HG03460 (cell line): ENCODE measurements around the gene MELTF.
A peak's percentile ranks its signal among the peaks of the same experiment; 100 is the strongest.

Experiments used
- ATAC-seq: cut with Tn5 transposase; IDR thresholded peaks from one replicate; pipeline ENCODE4 v1.9.1; 2021; ENCODE audit not compliant: unreplicated experiment

Gene MELTF

DNA sequence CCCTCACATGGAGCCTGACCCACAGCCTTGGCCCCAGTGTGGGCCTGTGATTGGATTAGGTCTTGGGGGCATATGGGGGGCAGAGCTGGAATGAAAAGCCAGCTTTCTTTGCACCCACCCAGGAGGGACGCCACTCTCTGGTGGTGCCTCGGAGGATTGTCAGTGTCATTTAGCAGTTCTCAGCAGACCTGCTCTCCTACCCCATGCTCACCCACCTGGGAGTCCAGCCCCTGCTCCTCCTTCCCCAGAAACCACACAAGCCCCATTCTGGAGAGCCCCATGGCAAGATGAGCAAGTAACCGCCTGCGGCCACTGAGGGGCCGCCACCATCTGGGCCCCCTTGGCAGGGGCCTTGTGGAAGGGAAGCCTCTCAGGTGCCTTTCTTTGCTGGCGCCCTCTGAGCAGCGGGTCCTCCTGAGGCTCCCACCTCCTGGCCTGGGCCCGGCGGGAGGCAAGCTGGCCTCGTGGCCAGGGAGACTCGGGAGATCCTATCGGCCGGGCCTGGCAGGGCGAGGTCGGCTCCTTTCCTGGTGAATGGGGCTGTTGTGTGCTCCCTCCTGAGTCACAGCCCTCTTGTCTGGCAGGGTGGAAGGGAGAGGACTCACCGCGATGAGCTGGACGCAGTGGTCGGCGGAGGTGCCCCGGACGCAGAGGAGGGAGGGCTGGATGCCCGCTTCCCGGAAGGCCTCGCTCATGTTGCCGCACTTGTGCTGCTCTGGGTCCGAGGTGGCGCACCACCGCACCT is 2.3 kb downstream of the MELTF start:
- no peak for ATAC-seq

DNA sequence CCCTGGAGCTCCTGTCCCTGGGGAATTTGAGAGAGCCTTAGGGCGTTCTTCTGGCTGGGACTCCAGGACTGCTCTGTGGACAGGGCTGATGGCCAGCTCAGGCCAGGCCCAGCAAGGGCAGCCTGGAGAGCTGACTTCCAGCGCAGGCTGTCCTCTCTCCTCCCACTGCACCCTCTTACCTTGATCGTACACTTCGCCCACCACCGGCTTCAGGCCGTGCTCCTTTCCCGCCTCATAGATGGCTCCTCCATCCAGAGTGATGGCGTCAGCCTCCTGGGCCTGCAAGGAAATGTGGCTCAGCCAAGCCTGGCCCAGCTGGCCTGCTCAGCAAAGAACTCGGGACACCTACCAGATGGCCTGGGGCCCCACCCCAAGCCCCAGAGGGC is 3.1 kb downstream of the MELTF start:
- no peak for ATAC-seq

- no peak for ATAC-seq
Measured at GRCh38 chr3:197025736-197026480, 3.7 kb downstream of the MELTF start.

GRCh38 chr3:197024881-197025735 is 4.5 kb downstream of the MELTF start:
- ATAC-seq, result no peak

DNA sequence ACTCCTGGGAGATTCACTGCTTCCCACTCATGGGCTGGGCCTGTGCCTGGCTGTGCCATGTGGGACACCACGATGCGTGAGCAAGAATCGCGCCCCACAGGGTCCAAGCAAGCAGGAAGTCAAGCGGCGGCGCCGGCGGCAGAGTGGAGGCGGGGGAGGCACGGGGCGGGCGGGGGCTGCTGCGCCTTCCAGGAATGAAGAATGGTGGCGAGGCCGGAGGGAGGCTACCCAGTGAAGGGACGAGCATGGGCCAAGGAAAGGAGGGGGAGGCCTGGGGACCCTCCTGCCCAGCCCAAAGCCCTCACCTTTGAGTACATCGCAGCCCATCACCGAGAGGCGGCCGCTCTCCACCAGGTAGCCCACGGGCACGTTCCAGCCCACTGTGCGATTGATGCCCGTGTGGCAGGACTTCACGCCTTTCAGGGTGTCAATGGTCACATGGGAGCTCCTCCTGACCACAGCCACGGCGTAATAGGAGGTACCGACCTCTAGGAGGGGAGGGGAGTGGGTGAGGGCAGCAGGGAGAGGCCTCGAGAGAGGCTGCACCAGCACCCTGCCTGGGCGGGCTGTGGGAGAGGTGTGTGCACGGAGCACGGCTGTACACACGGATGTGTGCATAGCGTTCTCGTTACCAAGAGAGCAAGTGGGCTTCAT is 5.5 kb downstream of the MELTF start:
- peak; percentile 3 for ATAC-seq

DNA sequence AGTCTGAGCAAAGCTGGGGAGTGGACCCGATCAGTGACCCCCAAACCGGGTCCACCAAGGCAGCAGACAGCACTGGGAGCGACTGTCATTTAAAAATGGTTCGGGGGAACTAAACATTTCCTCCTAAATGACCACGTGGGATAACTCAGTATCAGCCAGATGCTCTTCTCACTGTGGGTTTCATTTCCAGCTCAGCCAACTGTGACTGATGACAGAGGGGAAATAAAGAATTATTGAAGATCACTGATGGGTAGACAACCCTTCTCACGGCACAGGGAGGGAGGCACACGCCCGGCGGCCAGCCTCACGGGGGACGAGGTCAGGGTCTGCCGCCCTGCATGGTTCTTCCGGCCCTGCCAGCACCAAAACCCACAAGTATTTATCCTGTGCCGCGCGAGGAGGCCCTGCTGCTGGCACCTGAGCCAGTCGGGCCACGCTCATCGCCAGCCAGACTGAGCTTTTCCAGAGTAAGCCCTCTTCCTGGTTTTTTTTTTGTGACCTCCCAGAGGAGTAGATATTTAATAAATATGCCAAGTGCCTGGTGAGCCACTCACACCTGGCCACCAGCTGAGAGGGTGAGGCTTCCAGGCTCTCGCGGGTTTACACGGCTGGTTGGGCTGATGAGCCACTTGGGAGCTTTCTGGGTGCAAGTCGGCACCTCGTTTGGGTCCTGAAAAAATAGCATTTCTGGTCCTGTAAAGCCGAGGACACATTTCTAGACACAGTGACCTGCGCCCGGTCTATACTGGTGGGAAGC is 6.2 kb downstream of the MELTF start:
- ATAC-seq, result peak; percentile 67

GRCh38 chr3:197022405-197023231 is 7.0 kb downstream of the MELTF start:
- ATAC-seq, result peak; percentile 18

- ATAC-seq, result no peak
Measured at GRCh38 chr3:197021729-197022404, 7.8 kb downstream of the MELTF start.

DNA sequence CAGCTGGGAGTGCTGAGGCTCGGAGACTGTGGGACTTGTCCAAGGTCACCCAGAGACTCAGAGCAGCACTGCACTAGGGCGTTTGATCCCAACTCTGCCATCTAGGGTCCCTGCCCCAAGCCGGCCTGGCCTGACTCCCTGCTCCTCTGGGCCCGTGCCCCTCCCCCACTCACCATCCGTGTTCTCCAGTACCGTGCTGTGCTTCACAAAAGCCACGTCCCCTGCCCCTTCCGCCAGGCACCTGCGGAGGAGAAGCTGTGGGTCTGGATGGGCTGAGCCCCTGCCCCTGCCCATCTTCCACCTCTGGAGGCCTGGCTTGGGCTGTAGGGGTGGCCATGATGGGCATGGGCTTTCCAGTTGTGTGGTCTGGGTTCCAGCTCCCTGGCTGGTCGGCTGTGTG is 8.4 kb downstream of the MELTF start:
- ATAC-seq, result no peak

DNA sequence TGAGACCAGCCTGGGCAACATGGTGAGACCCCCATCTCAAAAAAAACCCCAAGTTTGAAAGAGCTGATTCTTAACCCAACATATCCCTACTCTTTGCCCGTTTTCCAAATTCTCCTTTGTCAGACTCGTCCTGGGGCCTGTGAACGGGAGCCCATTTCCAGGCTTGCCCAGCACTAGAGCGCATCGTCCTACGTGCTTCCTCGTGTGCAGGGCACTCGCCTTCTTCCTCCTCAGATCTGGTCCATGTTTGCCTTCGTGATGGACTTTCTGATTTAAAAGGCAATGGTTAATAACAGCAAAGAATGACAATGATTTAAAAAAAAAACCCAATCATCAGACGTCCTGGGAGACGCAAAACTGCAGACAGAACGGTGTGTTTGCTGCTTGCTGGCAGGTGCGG is 10.1 kb downstream of the MELTF start:
- no peak for ATAC-seq

- no peak for ATAC-seq
Measured at GRCh38 chr3:197019021-197019420, 10.6 kb downstream of the MELTF start.

DNA sequence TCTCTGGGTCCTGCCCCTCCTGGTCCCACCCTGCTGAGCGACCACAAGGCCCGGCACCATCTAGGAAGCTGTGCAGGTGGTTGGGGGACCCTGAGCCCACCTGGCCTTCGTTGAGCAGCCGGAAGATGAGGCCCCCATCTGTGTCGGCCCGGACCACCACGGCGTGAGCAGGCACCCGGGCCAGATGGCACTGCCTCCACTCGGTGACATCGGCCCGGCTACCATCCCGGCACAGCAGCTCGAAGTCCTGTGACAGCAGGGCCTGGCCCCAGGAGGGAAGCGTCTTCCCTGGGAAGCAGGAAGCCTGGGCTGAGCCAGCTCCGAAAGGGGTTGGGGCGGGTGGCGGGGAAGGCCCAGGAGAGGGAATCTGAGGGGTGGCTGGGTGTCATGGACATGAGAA is 12.6 kb downstream of the MELTF start:
- no peak for ATAC-seq

- no peak for ATAC-seq
Measured at GRCh38 chr3:197015790-197016736, 13.6 kb downstream of the MELTF start.

GRCh38 chr3:197014942-197015575 is 14.6 kb downstream of the MELTF start:
- ATAC-seq, result no peak

DNA sequence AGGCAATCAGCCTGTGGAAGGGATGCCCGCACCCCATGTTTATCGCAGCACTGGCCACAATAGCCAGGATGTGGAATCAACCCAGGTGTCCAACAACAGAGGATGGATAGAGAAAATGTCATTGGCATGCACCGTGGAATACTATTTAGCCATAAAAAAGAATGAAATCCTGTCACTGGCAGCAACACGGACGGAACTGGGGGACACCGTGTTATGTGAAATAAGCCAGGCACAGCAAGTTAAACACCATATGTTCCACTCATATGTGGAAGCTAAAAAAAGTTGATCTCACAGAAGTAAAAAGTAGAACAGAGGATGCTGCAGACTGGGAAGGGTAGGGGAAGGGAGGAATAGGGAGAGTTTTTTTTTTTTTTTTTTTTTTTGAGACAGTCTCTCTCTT is 15.6 kb downstream of the MELTF start:
- no peak for ATAC-seq

- no peak for ATAC-seq
Measured at GRCh38 chr3:197012540-197012883, 17.1 kb downstream of the MELTF start.

- ATAC-seq, result no peak
Measured at GRCh38 chr3:197011780-197012539, 17.7 kb downstream of the MELTF start.
